Activated T-cell treated with anti-CD3 and anti-CD28 coated beads for 1 hour (primary cell): Measurements from ENCODE around the gene FBXO28.
"Not testable (repeated sequence)": the region's sequence is repeated elsewhere in the genome, so short reads cannot be mapped to it uniquely, and the experiment has no call there.

Experiments used
- DNase-seq: peaks from one replicate; pipeline ENCODE4 v3.0.0-alpha.2; 2020; ENCODE audit warnings: low read depth

The FBXO28 gene

DNA sequence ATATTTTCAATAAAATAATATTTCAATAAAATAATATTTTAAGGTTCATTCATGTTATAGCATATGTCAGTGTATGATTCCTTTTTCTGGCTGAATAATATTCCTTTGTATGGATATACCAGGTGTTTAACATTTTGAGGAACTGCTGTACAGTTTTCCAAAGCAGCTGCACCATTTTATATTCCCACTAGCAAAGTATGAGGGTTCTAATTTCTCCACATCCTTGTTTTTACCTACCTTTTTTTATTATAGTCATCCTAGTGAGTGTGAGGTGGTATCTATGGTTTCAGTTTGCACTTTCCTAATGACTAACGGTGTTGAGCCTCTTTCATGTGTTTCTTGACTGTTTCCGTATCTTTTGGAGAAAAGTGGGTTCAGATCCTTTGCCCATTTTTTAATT lies 74.4 kb downstream of the FBXO28 start:
- DNase-seq = no peak

DNA sequence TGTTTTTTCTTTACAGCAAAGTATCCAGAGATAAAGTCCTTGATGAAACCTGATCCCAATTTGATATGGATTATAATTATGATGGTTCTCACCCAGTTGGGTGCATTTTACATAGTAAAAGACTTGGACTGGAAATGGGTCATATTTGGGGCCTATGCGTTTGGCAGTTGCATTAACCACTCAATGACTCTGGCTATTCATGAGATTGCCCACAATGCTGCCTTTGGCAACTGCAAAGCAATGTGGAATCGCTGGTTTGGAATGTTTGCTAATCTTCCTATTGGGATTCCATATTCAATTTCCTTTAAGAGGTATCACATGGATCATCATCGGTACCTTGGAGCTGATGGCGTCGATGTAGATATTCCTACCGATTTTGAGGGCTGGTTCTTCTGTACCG lies 75.7 kb downstream of the FBXO28 start:
- no peak for DNase-seq

DNA sequence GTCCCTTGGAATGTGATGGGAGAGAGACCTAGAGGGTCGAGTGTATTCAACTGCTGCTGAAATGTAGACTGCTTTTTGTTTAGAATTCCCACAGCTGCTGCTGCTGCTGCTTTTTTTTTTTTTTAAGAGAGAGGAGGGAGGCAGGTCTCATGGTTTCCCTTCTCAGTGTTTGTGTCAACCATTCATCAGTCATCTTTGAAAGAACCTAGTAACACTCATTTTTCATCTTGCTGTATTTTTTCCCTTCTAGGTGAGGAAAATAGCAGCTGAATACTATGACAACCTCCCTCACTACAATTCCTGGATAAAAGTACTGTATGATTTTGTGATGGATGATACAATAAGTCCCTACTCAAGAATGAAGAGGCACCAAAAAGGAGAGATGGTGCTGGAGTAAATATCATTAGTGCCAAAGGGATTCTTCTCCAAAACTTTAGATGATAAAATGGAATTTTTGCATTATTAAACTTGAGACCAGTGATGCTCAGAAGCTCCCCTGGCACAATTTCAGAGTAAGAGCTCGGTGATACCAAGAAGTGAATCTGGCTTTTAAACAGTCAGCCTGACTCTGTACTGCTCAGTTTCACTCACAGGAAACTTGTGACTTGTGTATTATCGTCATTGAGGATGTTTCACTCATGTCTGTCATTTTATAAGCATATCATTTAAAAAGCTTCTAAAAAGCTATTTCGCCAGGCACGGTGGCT lies 78.3 kb downstream of the FBXO28 start:
- DNase-seq = no peak

DNA sequence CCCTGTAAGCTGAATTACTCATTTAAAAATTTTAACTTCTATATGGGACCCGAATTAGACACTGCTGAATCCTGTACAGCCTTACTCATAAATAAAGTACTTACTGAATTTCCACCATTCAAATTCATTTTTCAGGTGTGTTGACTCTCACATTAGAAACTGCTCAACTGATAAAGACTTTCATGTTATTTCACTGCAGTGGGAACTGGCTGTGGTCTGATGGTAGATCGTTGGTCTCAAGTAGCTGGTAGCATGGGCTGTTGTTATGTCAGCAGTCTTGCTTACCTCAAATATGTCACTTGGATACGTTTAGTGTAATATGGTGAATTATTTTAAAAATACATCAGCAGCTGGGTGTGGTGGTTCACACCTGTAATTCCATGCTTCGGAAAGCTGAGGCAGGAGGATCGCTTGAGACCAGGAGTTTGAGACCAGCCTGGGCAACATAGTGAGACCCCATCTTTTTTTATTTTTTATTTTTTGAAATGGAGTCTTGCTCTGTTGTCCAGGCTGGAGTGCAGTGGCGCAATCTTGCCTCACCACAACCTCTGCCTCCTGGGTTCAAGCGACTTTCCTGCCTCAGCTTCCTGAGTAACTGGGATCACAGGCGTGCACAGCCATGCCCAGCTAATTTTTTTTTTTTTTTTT lies 79.5 kb downstream of the FBXO28 start:
- no peak for DNase-seq

DNA sequence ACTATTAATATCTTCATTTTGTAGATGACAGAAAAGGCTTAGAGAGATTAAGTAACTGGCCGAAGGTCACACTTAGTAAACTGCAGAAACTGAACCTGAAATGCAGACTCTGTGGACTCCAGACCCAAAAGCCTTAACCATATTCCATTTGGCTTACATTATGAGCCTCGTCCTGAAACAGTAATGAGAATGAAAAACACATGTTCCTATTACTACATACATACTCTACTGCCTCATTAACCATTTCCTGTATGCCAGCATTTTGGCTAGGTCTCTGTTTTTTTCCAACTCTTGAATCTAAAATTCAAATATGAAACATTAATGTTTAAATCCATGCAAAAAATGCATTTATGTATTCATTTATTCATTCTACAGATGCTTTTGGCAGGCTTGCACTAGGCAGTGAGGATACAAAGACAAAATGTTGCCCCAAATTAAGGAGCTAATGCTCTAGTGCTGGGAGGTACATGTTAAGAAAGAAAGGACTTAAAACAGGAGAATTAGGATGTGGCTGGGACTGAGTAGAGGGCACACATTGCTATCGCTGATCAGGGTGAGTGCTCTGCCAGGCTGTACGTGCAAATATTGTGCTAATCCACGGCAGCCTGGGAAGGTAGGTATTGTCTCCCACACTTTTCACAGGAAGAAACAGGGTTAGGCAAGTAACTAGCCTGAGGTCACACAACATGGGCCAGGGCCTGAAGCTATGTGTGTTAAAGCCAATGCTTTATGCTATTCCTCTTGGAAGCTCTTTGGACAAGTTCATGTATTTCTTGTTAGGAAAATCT lies 83.1 kb downstream of the FBXO28 start:
- no peak for DNase-seq

DNA sequence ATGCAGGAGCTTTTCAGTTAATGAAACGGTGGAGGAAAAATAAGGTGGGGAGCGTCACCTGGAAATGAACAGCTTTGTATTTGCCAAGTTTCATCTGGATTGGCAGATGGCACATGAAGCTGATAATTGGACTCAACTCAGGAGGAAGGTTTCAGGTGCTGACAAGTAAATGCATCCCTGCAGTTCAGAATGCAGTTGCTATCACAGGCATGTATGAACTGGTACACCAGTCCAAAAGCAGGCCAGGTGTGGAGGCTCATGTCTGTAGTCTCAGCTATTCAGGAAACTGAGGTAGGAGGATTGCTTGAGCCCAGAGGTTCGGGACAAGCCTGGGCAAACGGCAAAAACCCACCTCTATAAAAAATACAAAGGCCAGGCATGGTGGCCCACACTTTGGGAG lies 84.7 kb downstream of the FBXO28 start:
- DNase-seq = no peak

DNA sequence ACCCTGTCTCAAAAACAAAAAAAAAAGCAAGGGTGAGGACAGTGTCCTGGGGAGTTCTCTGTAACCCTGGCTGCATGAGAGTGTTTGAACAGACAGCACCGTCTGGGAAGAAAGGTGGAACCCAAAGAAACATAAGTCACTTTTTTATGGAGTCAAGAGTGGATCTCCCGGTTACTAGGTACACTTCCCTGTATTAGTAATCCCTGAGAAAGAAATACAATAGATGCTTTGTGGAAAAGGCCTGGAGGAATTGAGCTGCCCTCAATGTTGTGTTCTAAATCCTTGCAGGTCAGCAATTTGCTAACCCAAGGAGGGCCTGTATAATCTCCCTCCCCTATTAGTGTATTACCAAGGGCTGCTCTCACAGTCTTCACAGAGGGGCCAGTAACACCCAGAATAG lies 85.8 kb downstream of the FBXO28 start:
- DNase-seq = no peak

DNA sequence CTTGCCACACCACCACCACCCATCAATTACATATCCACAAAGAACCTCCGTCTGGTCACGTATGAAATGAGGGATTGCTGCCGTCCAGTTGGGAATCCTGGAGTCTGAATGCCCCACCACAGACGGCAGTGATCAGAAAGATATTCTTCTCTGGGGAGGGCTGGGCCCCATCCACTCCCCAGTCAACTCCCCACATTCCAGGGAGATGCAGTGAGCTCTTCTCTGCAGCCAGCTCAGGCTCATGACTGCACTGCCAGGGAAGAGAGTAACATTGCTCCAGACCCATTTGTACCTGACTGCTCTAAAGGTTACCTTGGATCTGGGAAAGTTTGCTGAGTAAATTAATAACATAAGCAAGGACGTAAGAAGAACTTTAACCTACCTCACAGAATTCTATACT lies 87.5 kb downstream of the FBXO28 start:
- no peak for DNase-seq

DNA sequence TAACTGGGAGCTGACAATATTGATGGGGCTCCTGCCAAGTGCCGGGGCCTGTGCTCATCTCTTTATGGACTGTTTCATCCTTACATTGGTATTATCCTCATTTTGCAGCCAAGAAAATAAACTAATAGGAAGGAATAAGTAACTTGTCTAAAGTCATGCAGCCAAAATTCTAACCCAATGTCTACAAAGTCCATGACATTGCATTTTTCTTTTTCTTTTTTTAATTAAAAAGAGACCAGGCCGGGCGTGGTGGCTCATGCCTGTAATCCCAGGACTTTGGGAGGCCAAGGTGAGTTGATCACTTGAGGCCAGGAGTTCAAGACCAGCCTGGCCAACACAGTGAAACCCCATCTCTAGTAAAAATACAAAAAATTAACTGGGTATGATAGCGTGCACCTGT lies 87.9 kb downstream of the FBXO28 start:
- DNase-seq = no peak

DNA sequence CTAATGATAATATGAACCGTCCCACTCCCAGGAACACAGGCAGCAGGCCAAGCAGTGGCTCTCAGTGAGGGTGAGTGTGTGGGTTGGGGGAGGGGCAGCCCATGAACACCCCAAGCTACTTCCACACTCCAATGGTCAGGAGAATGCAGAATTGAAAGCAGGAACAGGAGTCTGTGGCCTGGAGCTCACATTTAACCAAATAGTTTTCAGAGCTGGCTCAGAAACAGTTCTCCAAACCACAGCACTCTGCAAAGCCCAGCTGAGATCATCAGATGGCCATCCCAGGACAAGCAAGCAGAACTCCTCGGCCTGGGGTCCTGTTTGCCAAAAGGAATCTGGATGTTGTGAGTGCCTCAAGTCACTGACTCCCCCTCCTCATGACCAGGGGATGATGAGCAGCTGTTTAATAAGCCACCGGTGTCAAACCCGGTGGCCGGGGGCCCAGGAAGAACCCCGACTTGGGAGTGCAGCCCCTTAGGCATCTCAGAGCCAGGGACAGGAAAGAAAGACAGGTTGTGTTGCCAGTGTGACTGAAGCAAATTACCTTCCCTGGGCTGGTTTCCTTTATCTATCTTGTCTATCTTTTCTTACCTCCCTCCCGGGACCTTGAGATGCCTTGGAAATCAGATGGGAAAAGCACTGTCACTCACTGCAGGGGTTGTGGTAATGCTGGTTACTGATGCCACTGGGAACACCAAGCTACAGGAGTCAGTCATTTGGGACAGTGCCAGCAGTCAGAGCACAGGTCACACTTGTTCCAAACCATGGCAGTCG lies 89.5 kb downstream of the FBXO28 start:
- DNase-seq = no peak

DNA sequence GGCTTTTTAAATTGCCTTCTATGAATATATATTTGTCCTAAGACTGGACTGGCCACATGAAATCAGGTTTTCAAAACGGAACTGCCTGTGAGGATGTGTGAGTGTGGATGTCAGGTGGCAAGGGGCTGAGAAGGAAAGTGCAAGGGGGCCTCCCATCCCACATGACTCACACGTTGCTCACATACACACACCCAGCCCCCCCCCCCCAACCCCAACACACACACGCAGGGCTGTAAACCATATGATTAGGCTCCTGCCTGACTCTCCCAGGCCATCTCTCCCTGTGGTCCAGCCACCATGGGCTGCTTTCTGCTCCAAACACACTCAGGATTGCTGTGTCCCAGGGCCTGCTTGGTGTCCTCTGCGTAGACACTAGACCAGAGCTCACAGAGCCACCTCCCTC lies 91.5 kb downstream of the FBXO28 start:
- DNase-seq = no peak

DNA sequence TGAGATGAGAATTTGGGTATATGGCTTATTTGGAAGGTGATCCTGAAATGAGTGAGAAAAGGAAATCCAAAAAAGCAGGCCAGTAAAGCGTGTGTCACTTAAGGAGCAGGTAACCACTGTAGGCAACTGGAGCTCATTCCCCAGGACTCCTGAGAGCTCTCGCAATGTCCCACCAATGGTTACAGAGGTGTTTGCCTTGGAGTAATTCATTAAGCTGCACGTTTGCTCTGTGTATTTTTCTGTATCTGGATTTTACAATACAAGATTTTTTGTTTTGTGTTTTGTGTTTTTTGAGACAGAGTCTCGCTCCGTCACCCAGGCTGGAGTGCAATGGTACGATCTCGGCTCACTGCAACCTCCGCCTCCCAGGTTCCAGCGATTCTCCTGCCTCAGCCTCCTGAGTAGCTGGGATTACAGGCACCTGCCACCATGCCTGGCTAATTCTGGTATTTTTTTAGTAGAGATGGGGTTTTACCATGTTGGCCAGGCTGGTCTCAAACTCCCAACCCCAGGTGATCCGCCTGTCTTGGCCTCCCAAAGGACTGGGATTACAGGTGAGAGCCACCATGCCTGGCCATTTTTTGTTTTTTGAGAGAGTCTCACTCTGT lies 92.1 kb downstream of the FBXO28 start:
- DNase-seq = not testable (repeated sequence)

DNA sequence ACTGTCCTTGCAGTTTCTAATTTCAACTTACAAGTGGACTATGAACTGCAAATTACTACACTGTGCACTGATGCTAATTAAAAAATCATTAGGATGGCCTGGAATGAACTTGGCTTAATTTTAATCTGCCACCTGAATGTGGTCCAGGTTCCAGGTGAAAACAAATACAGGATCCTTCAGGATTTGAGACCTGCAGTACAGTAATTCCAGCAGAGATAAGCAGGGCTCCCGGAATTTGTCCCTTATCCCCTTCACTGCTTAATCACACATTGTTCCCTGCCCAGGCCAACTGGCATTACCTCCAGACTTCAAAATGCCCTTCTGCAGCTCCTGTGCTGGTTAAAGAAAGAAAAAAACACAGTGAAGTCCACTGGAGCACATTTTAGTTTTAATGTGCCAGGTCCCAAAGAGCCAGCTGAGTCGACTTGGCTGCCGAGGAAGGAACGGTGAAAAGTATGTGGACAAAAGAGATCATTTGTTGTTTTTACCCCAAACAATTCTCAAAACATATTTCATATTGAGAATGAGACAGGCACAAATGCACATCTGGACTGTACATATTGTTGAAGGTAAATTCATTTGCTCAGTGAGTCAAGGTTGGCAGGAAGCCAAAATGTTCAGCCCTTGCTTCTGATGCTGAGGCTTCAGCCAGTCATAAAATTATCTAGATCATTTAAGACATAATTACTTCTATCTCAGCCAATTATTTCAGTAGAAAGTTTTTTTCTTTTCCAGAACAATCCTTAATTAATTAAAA lies 97.5 kb downstream of the FBXO28 start:
- DNase-seq = no peak
